Articular chondrocyte of knee joint (primary cell): ENCODE measurements around the gene JUND. TPM values are rescaled to one million over a fixed set of nuclear protein-coding genes. Genes with fewer than 3 reads are reported as not detected.

ENCODE experiments used
- small RNA-seq: library from RNA; depleted of rRNA; stranded (forward); fragments of <200 nt; gene quantifications from one replicate; pipeline ENCODE3, GENCODE V24; 2012
- total RNA-seq: library from RNA; depleted of rRNA; stranded (reverse); fragments of >200 nt; gene quantifications from 2 replicates; pipeline ENCODE4 v1.2.3, GENCODE V29; 2012

JUND gene
- total RNA-seq, result 63.7 and 69.0 TPM in 2 replicates

GRCh38 chr19:18281082-18282020 lies at the start of gene JUND:
Gene JUND, minus strand, starts transcription at chr19:18281622. Its CDS starts 138 bp downstream, at chr19:18281484.

GRCh38 chr19:18322759-18323460 lies 41.5 kb upstream of the JUND start, which contains the start of gene LSM4:
Gene LSM4, minus strand, starts transcription at chr19:18323076. Its CDS starts 56 bp downstream, at chr19:18323020.

GRCh38 chr19:18274219-18274780 lies 7.1 kb downstream of the JUND start, which contains the start of gene IQCN:
Gene IQCN, minus strand, starts transcription at chr19:18274452. Its CDS starts 4,974 bp downstream, at chr19:18269478.

Small RNA genes lying within 50 kb of the gene (small RNA-seq; reads per million reads assigned to genes)
- not detected for gene MIR3188
- gene RPL39P38, result not detected

Other genes with a start within 250 kb of the JUND start
- gene IL12RB1, start 194.7 kb downstream of the JUND start, total RNA-seq, result 0.26 and 0.32 TPM in 2 replicates
- gene MAST3, start 183.8 kb downstream of the JUND start, total RNA-seq, result 3.8 and 4.3 TPM in 2 replicates
- gene PIK3R2, start 128.5 kb downstream of the JUND start, total RNA-seq, result 22.7 and 30.7 TPM in 2 replicates
- 9.3 and 11.3 TPM in 2 replicates for gene IFI30, start 107.8 kb downstream of the JUND start, total RNA-seq
- gene MPV17L2, start 88.4 kb downstream of the JUND start, total RNA-seq, result 6.2 and 8.1 TPM in 2 replicates
- 0.65 and 1.2 TPM in 2 replicates for gene RAB3A, start 77.6 kb downstream of the JUND start, total RNA-seq
- under 0.01 and 0.22 TPM in 2 replicates for gene PDE4C, start 55.2 kb downstream of the JUND start, total RNA-seq
- 1.3 and 2.1 TPM in 2 replicates for gene IQCN, start 7.2 kb downstream of the JUND start, total RNA-seq
- gene LSM4, start 41.5 kb upstream of the JUND start, total RNA-seq, result 77.4 and 80.5 TPM in 2 replicates
- gene PGPEP1, start 59.0 kb upstream of the JUND start, total RNA-seq, result 23.5 and 28.8 TPM in 2 replicates
- gene GDF15, start 104.5 kb upstream of the JUND start, total RNA-seq, result 31.0 and 32.9 TPM in 2 replicates
- gene LRRC25, start 116.0 kb upstream of the JUND start, total RNA-seq, result 0.22 and 0.39 TPM in 2 replicates
- 54.4 and 65.7 TPM in 2 replicates for gene SSBP4, start 137.8 kb upstream of the JUND start, total RNA-seq
- gene ISYNA1, start 156.5 kb upstream of the JUND start, total RNA-seq, result 8.5 and 9.3 TPM in 2 replicates
- 12.4 and 13.8 TPM in 2 replicates for gene ELL, start 240.4 kb upstream of the JUND start, total RNA-seq